A673 (cell line): ENCODE results near the gene SEMA5B.

Experiments
- CTCF ChIP-seq: fragments of 300-800, 200-600 bp; sonication (generic); conservative IDR thresholded peaks from 2 replicates; pipeline ENCODE4 v1.5.1; 2017; ENCODE audit warnings: low read depth, mild to moderate bottlenecking, antibody characterized with exemption, low read length, moderate library complexity, mixed read lengths
- EZH2 ChIP-seq: fragments of 200-600 bp; sonication (generic); IDR thresholded peaks from 2 replicates; pipeline ENCODE4 v1.6.1; 2017; ENCODE audit warnings: borderline replicate concordance, low read depth, mild to moderate bottlenecking, mixed read lengths, antibody characterized with exemption, low read length; ENCODE audit not compliant: poor library complexity, severe bottlenecking

- TF ChIP-seq CTCF (no peak), EZH2 (no peak)
Observed at GRCh38 chr3:122977746-122978466, 49.7 kb downstream of the SEMA5B start.
